Measurements from ENCODE around the gene KCNH5.

- TF ChIP-seq CTCF (IDR thresholded peaks at IDR 0.05) (no peak), POLR2A (IDR thresholded peaks at IDR 0.05) (no peak)
These were observed 351.2 kb downstream of the KCNH5 start for GRCh38 chr14:62694075-62694474.
